Ishikawa (cell line): ENCODE data around the gene MAX.

Experiments used
- CEBPB ChIP-seq: IDR thresholded peaks from 2 replicates; pipeline ENCODE4 v1.6.1; 2012
- CREB1 ChIP-seq: IDR thresholded peaks from 2 replicates; pipeline ENCODE4 v1.6.1; 2012; ENCODE audit warnings: low read depth
- EGR1 ChIP-seq: IDR thresholded peaks from 2 replicates; pipeline ENCODE4 v1.6.1; 2012
- RAD21 ChIP-seq: IDR thresholded peaks from 2 replicates; pipeline ENCODE4 v1.6.1; 2012; ENCODE audit warnings: low read depth
- TAF1 ChIP-seq: IDR thresholded peaks from 2 replicates; pipeline ENCODE4 v1.6.1; 2012; ENCODE audit warnings: low read depth, mild to moderate bottlenecking
- YY1 ChIP-seq: IDR thresholded peaks from 2 replicates; pipeline ENCODE4 v1.6.1; 2012; ENCODE audit warnings: low read depth
- TF ChIP-seq, protein P1 (sequence below): IDR thresholded peaks from 2 replicates; pipeline ENCODE4 v1.6.1; 2012; ENCODE audit warnings: low read depth, mild to moderate bottlenecking
- TF ChIP-seq, protein P2 (sequence below): IDR thresholded peaks from 2 replicates; pipeline ENCODE4 v1.6.1; 2012

DNA sequence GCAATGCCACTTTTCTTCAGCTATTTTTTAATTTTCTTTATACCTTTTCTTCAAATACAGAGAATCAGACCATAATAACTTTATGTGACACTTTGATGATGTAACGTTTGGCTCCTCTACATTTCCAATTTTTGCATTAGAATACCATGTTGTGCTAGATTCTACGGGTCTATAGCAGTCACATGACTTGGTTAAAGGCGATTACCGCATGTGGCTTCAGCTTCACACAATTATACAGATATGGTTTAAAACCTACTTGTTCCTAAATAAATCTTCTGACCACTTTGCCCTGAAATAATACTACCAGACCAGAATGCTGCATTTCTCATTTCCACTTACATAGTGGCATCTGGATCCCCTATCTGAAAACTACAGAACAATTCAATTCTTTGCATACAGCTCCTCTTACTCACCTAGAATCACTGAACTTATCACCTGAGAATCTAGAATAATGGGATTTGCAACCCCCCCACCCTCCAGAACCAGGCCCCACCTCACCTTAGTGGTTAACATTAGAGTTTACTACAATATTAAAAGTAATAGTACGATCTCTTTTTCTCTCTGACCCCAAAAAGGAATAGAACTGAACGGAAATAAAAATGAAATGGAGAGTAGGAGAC, 1.3 kb downstream of the MAX start:
- no peak for TF ChIP-seq CEBPB
- TF ChIP-seq EGR1 = no peak
- no peak for TF ChIP-seq TAF1
- TF ChIP-seq CREB1 = no peak
- TF ChIP-seq, protein P1, sequence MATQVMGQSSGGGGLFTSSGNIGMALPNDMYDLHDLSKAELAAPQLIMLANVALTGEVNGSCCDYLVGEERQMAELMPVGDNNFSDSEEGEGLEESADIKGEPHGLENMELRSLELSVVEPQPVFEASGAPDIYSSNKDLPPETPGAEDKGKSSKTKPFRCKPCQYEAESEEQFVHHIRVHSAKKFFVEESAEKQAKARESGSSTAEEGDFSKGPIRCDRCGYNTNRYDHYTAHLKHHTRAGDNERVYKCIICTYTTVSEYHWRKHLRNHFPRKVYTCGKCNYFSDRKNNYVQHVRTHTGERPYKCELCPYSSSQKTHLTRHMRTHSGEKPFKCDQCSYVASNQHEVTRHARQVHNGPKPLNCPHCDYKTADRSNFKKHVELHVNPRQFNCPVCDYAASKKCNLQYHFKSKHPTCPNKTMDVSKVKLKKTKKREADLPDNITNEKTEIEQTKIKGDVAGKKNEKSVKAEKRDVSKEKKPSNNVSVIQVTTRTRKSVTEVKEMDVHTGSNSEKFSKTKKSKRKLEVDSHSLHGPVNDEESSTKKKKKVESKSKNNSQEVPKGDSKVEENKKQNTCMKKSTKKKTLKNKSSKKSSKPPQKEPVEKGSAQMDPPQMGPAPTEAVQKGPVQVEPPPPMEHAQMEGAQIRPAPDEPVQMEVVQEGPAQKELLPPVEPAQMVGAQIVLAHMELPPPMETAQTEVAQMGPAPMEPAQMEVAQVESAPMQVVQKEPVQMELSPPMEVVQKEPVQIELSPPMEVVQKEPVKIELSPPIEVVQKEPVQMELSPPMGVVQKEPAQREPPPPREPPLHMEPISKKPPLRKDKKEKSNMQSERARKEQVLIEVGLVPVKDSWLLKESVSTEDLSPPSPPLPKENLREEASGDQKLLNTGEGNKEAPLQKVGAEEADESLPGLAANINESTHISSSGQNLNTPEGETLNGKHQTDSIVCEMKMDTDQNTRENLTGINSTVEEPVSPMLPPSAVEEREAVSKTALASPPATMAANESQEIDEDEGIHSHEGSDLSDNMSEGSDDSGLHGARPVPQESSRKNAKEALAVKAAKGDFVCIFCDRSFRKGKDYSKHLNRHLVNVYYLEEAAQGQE = no peak
- TF ChIP-seq RAD21 = no peak
- TF ChIP-seq YY1 = no peak
- TF ChIP-seq, protein P2, sequence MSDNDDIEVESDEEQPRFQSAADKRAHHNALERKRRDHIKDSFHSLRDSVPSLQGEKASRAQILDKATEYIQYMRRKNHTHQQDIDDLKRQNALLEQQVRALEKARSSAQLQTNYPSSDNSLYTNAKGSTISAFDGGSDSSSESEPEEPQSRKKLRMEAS = no peak
